Mesenteric fat pad (tissue), 1 donor: ENCODE results near the gene RAB27A. TPM values are rescaled to one million over a fixed set of nuclear protein-coding genes. Genes with fewer than 3 reads are reported as not detected.

Source experiments
- total RNA-seq: library from RNA; stranded (reverse); fragmentation: NEBNext Ultra II Directional; extraction: Animal tissue kit (Norgen Biotek cat#: 25700); gene quantifications from one replicate; pipeline ENCODE4 v1.2.1, GENCODE V29; 2021
- donor health status: DM: yes; HTN: yes; CAD: no.

Gene RAB27A
- total RNA-seq, 1 donor from 2014 or later: 26.8 TPM

Other genes with a start within 250 kb of the RAB27A start
- gene RSL24D1, start 92.9 kb downstream of the RAB27A start, total RNA-seq: 61.8 TPM
- 10.1 TPM for gene PIGBOS1, start 29.3 kb upstream of the RAB27A start, total RNA-seq
- 14.4 TPM for gene PIGB, start 29.4 kb upstream of the RAB27A start, total RNA-seq
- gene CCPG1, start 118.5 kb upstream of the RAB27A start, total RNA-seq: 98.5 TPM
- gene PIERCE2, start 118.7 kb upstream of the RAB27A start, total RNA-seq: 1.3 TPM
- 0.67 TPM for gene DNAAF4, start 218.4 kb upstream of the RAB27A start, total RNA-seq